GM12878 (cell line): ENCODE results near the gene EBLN2. TPM values are rescaled to one million over a fixed set of nuclear protein-coding genes. Genes with fewer than 3 reads are reported as not detected.

Experiments
- ATAC-seq: fragments of 200-7000 bp; cut with Tn5 transposase; 3 replicates; pipeline ENCODE4 v1.9.1; 2020; ENCODE audit warnings: mild to moderate bottlenecking, moderate library complexity
- BruUV-seq: library from RNA; stranded (reverse); fragments of 400-500 nt; replicated peaks from 2 replicates; lab custom pipeline; 2021; lab: Mats Ljungman, UMichigan
- CTCF ChIA-PET: fragments of 300-600 bp; sonication (Branson Sonifier 250); formaldehyde crosslinking; extraction: SDS; loops from one replicate; lab custom pipeline; 2021; ENCODE audit warnings: inconsistent platforms; lab: Yijun Ruan, JAX
- POLR2A ChIA-PET: fragments of 350-600 bp; formaldehyde crosslinking; extraction: SDS; loops from one replicate; lab custom pipeline; 2021; ENCODE audit warnings: inconsistent platforms; lab: Charles Lee
- RAD21 ChIA-PET: fragments of 300-600 bp; sonication (Branson Sonifier 250); formaldehyde crosslinking; loops from one replicate; lab custom pipeline; 2023; ENCODE audit warnings: antibody characterized with exemption; ENCODE audit not compliant: unreplicated experiment; lab: Charles Lee
- SMC1A ChIA-PET: fragments of 300-600 bp; sonication (Branson Sonifier 250); formaldehyde crosslinking; loops from one replicate; lab custom pipeline; 2023; ENCODE audit not compliant: unreplicated experiment, uncharacterized antibody; lab: Charles Lee
- DNase-seq: peaks from one replicate; pipeline ENCODE4 v3.0.0-alpha.2; 2011; ENCODE audit warnings: low read depth, low spot score
- FAIRE-seq: peaks from 3 replicates; lab custom pipeline; 2011; peaks lifted over from hg19 to GRCh38; lab: Jason Lieb, UNC
- H2AFZ ChIP-seq: 2 replicates; pipeline ENCODE4 v1.6.0; 2011; ENCODE audit warnings: low read depth, low read length, control low read depth; ENCODE audit not compliant: control insufficient read depth
- H3K27ac ChIP-seq: 2 replicates; pipeline ENCODE4 v1.5.1; 2011; ENCODE audit warnings: control low read depth; ENCODE audit not compliant: control insufficient read depth, insufficient read depth
- H3K27me3 ChIP-seq, 2 experiments: replicated peaks in 1 of 2; 2 replicates each; pipeline versions ENCODE4 v1.6.0 to v1.6.1; 2011; ENCODE audit warnings: low read length in 1 of 2; ENCODE audit not compliant: control insufficient read depth in 2 of 2, insufficient read depth in 2 of 2
- H3K36me3 ChIP-seq, 2 experiments: 2 replicates each; pipeline ENCODE4 v1.5.1; 2011; ENCODE audit warnings: low read length in 1 of 2; ENCODE audit not compliant: control insufficient read depth in 2 of 2, insufficient read depth in 2 of 2
- H3K4me1 ChIP-seq: 2 replicates; pipeline ENCODE4 v1.6.1; 2011; ENCODE audit warnings: mild to moderate bottlenecking, low read length, moderate library complexity, mixed read lengths; ENCODE audit not compliant: control insufficient read depth, insufficient read depth
- H3K4me2 ChIP-seq: 2 replicates; pipeline ENCODE4 v1.6.0; 2011; ENCODE audit warnings: control low read depth; ENCODE audit not compliant: control insufficient read depth, insufficient read depth
- H3K4me3 ChIP-seq: fragments of 200-600 bp; sonication (generic); 2 replicates; pipeline ENCODE4 v1.5.1; 2016
- H3K79me2 ChIP-seq: 2 replicates; pipeline ENCODE4 v1.6.0; 2011; ENCODE audit warnings: low read length; ENCODE audit not compliant: control insufficient read depth, insufficient read depth
- H3K9ac ChIP-seq: 2 replicates; pipeline ENCODE4 v1.8.0; 2011; ENCODE audit warnings: low read length, control low read depth, mixed read lengths; ENCODE audit not compliant: control insufficient read depth, insufficient read depth
- H3K9me3 ChIP-seq: replicated peaks from 3 replicates; pipeline ENCODE4 v1.5.1; 2011; ENCODE audit warnings: mild to moderate bottlenecking, low read length; ENCODE audit not compliant: control insufficient read depth, insufficient read depth
- H4K20me1 ChIP-seq: 2 replicates; pipeline ENCODE4 v1.6.0; 2011; ENCODE audit not compliant: control insufficient read depth, insufficient read depth
- CEBPZ ChIP-seq: fragments of 150-350 bp; IDR thresholded peaks from 2 replicates; pipeline ENCODE4 v1.6.1; 2016; ENCODE audit warnings: low read depth, low read length
- ETV6 ChIP-seq, 2 experiments: fragments of 450-650 bp in 1 of 2; IDR thresholded peaks in 1 of 2; conservative IDR thresholded peaks in 1 of 2; 2 replicates each; pipeline ENCODE4 v1.6.1; 2014; ENCODE audit warnings: antibody characterized with exemption in 1 of 2, borderline replicate concordance in 1 of 2, low read depth in 1 of 2, mild to moderate bottlenecking in 1 of 2, moderate library complexity in 1 of 2
- HCFC1 ChIP-seq: fragments of 150-350 bp; IDR thresholded peaks from 2 replicates; pipeline ENCODE4 v1.6.1; 2014; ENCODE audit warnings: low read length
- NFYA ChIP-seq: IDR thresholded peaks from 2 replicates; pipeline ENCODE4 v1.6.1; 2011; ENCODE audit warnings: low read depth, mild to moderate bottlenecking, low read length, improper control_type of control experiment, borderline replicate concordance
- RAD51 ChIP-seq: fragments of 450-650 bp; IDR thresholded peaks from 2 replicates; pipeline ENCODE4 v1.6.1; 2016; ENCODE audit warnings: moderate library complexity, mild to moderate bottlenecking, inconsistent platforms
- SIN3A ChIP-seq: IDR thresholded peaks from 2 replicates; pipeline ENCODE4 v1.6.1; 2012; ENCODE audit warnings: low read depth, low read length, improper control_type of control experiment
- SREBF1 ChIP-seq: IDR thresholded peaks from 2 replicates; pipeline ENCODE4 v1.6.1; 2012; ENCODE audit warnings: mild to moderate bottlenecking, low read length
- STAT3 ChIP-seq: IDR thresholded peaks from 2 replicates; pipeline ENCODE4 v1.6.1; 2011; ENCODE audit warnings: low read depth, low read length, improper control_type of control experiment
- TCF12 ChIP-seq: IDR thresholded peaks from 2 replicates; pipeline ENCODE4 v1.6.1; 2011; ENCODE audit warnings: low read depth, mild to moderate bottlenecking, low read length
- YBX1 ChIP-seq: fragments of 450-650 bp; IDR thresholded peaks from 2 replicates; pipeline ENCODE4 v1.6.1; 2016; ENCODE audit warnings: antibody characterized with exemption
- ZNF217 ChIP-seq: fragments of 450-650 bp; IDR thresholded peaks from 2 replicates; pipeline ENCODE4 v1.6.1; 2017; ENCODE audit warnings: antibody characterized with exemption, mild to moderate bottlenecking
- ZNF622 ChIP-seq: fragments of 450-650 bp; IDR thresholded peaks from 2 replicates; pipeline ENCODE4 v1.6.1; 2017; ENCODE audit warnings: mild to moderate bottlenecking, inconsistent platforms
- WGBS: methylation state at CpG from one replicate; pipeline ENCODE4 v1.1.6; 2016; ENCODE audit warnings: low lambda C conversion rate; ENCODE audit not compliant: insufficient replicate concordance, insufficient coverage; ENCODE audit errors: missing lambda C conversion rate; 5-methylcytosine and 5-hydroxymethylcytosine counted together
- in situ Hi-C: fragments of 300-500 bp; cut with MboI; formaldehyde crosslinking; loops from 9 replicates; pipeline ENCODE4 v1.14.3; 2018; ENCODE audit warnings: mixed read lengths
- intact Hi-C: fragments of 100-400 bp; cut with micrococcal nuclease; formaldehyde crosslinking; loops from one replicate; pipeline ENCODE4 v1.14.2; 2022; ENCODE audit not compliant: unreplicated experiment
- polyA plus RNA-seq, 11 experiments: library from polyadenylated mRNA; depleted of rRNA in 4 of 11; unstranded in 6 of 11; stranded (reverse) in 5 of 11; fragments of >200 nt; fragmentation: Nextera tagmentation in 4 of 11; fragmentation: Illumina TruSeq in 1 of 11; extraction: Ambion mirVana in 4 of 11; extraction: Trizol in 1 of 11; gene quantifications; 1 replicate in 1 of 11; 2 replicates in 10 of 11; pipeline versions ENCODE4 v1.2.1 to v1.2.3, GENCODE V29; 2011 to 2016; ENCODE audit warnings: inconsistent platforms in 2 of 11, missing spikeins in 2 of 11, low read depth in 1 of 11
- total RNA-seq, 4 experiments: library from RNA; depleted of rRNA in 3 of 4; stranded (reverse); fragments of >200 nt in 3 of 4; fragmentation: Illumina TruSeq in 1 of 4; extraction: Trizol in 1 of 4; gene quantifications; 2 replicates each; pipeline versions ENCODE4 v1.2.1 to v1.2.3, GENCODE V29; 2013 to 2021
- TF ChIP-seq, protein P1 (sequence below): fragments of 450-650 bp; IDR thresholded peaks from 2 replicates; pipeline ENCODE4 v1.6.1; 2017; ENCODE audit warnings: mild to moderate bottlenecking, low read depth, inconsistent platforms; ENCODE audit not compliant: poor library complexity, severe bottlenecking
- TF ChIP-seq, protein P2 (sequence below): IDR thresholded peaks from 2 replicates; pipeline ENCODE4 v1.6.1; 2012; ENCODE audit warnings: low read length, inconsistent platforms
- TF ChIP-seq, protein P3 (sequence below): IDR thresholded peaks from 2 replicates; pipeline ENCODE4 v1.6.1; 2011; ENCODE audit warnings: borderline replicate concordance, low read depth, mild to moderate bottlenecking, moderate library complexity, low read length; ENCODE audit not compliant: insufficient read depth, poor library complexity, severe bottlenecking

The EBLN2 gene
- total and polyA plus RNA-seq, 10 of the 15 experiments (the other 5 are each of a cell fraction or from before 2014, with no cell fraction given) = 0.84 to 6.8 (median 3.6) TPM

- TF ChIP-seq, protein P1, sequence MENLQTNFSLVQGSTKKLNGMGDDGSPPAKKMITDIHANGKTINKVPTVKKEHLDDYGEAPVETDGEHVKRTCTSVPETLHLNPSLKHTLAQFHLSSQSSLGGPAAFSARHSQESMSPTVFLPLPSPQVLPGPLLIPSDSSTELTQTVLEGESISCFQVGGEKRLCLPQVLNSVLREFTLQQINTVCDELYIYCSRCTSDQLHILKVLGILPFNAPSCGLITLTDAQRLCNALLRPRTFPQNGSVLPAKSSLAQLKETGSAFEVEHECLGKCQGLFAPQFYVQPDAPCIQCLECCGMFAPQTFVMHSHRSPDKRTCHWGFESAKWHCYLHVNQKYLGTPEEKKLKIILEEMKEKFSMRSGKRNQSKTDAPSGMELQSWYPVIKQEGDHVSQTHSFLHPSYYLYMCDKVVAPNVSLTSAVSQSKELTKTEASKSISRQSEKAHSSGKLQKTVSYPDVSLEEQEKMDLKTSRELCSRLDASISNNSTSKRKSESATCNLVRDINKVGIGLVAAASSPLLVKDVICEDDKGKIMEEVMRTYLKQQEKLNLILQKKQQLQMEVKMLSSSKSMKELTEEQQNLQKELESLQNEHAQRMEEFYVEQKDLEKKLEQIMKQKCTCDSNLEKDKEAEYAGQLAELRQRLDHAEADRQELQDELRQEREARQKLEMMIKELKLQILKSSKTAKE = no peak
- TF ChIP-seq SIN3A (no peak), NFYA (no peak)
- TF ChIP-seq, protein P2, sequence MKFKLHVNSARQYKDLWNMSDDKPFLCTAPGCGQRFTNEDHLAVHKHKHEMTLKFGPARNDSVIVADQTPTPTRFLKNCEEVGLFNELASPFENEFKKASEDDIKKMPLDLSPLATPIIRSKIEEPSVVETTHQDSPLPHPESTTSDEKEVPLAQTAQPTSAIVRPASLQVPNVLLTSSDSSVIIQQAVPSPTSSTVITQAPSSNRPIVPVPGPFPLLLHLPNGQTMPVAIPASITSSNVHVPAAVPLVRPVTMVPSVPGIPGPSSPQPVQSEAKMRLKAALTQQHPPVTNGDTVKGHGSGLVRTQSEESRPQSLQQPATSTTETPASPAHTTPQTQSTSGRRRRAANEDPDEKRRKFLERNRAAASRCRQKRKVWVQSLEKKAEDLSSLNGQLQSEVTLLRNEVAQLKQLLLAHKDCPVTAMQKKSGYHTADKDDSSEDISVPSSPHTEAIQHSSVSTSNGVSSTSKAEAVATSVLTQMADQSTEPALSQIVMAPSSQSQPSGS = no peak
- TF ChIP-seq, all 136 proteins: peak for 0
Measured at GRCh38 chr3:73045391-73045790, 16.1 kb upstream of the EBLN2 start (continued).

GRCh38 chr3:73046195-73046594, 15.3 kb upstream of the EBLN2 start:
- ChIA-PET SMC1A (interaction anchor here (1.1 to 2.1 kb wide), 3 partner anchors 10 to 47 kb away, joined by 4 to 9 read pairs (median 8); no protein-coding TSS in a partner anchor), CTCF (interaction anchor here (1.1 to 1.9 kb wide), 3 partner anchors 9 to 195 kb away, joined by 3 to 19 read pairs (median 5); no protein-coding TSS in a partner anchor), POLR2A (no interaction called here), RAD21 (interaction anchor here (1.3 kb wide), 1 partner anchor 44 kb away, joined by 3 read pairs; no protein-coding TSS in a partner anchor)
- Histone ChIP-seq H3K36me3 (peaks cover 3 to 15% of the 10 kb centered on the region in 2 experiments; a peak in 3 of 4 replicates), H3K9ac (no peak overlapping the region), H3K27ac (no peak overlapping the region), H3K4me2 (no peak overlapping the region), H3K79me2 (peaks cover 78% of the 10 kb centered on the region), H3K27me3 (no peaks in the 10 kb centered on the region), H2AFZ (no peak overlapping the region), H4K20me1 (peaks cover 3% of the 10 kb centered on the region; the same call in 1 of the 2 replicates), H3K9me3 (no peaks in the 10 kb centered on the region), H3K4me1 (peaks cover 8% of the 10 kb centered on the region; the same call in 1 of the 2 replicates), H3K4me3 (no peak overlapping the region)
- no peak for FAIRE-seq
- ATAC-seq = no peak
- no peak for DNase-seq
- WGBS = 83% methylated on average over 2 of the region's 2 CpGs
- BruUV-seq = no TSS peak
- intact Hi-C loops = no loop called here
- in situ Hi-C loops = no loop called here
- no peak for TF ChIP-seq STAT3
- no peak for TF ChIP-seq SREBF1
- no peak for TF ChIP-seq ZNF622
- no peak for TF ChIP-seq ZNF217
- no peak for TF ChIP-seq ETV6 (conservative IDR thresholded peaks at IDR 0.05 in 1 of 2, IDR thresholded peaks at IDR 0.05 in 1 of 2; ENCODE audit: borderline replicate concordance in 1 of 2, low read depth in 1 of 2)
- TF ChIP-seq CEBPZ = no peak
- TF ChIP-seq YBX1 = no peak
- TF ChIP-seq TCF12 = no peak
- no peak for TF ChIP-seq HCFC1
- no peak for TF ChIP-seq RAD51
- TF ChIP-seq, protein P3, sequence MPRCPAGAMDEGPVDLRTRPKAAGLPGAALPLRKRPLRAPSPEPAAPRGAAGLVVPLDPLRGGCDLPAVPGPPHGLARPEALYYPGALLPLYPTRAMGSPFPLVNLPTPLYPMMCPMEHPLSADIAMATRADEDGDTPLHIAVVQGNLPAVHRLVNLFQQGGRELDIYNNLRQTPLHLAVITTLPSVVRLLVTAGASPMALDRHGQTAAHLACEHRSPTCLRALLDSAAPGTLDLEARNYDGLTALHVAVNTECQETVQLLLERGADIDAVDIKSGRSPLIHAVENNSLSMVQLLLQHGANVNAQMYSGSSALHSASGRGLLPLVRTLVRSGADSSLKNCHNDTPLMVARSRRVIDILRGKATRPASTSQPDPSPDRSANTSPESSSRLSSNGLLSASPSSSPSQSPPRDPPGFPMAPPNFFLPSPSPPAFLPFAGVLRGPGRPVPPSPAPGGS = no peak
